Measurements from ENCODE around the gene HNRNPLL. TPM values are rescaled to one million over a fixed set of nuclear protein-coding genes. Genes with fewer than 3 reads are reported as not detected.

Gene HNRNPLL
- total and polyA plus RNA-seq, 2 of the 8 experiments (the other 6 are each of a cell fraction or from before 2014, with no cell fraction given): 18.6 to 69.3 TPM

- H2AK5ac ChIP-seq (ENCODE audit: low read depth, low read length): no peak overlapping the region
- no peak overlapping the region for H2BK15ac ChIP-seq (ENCODE audit: low read length)
- no peak overlapping the region for H2BK120ac ChIP-seq (replicated peaks; ENCODE audit: low read depth, low read length)
- H3K27me3 ChIP-seq (replicated peaks in 1 of 4; ENCODE audit: control insufficient read depth in 3 of 4, extremely low read depth in 1 of 4, insufficient read depth in 3 of 4, low read length in 3 of 4): no peaks in the 10 kb centered on the region
- H3K27ac ChIP-seq (ENCODE audit: low read depth, low read length): no peak overlapping the region
- no peak overlapping the region for H2BK12ac ChIP-seq (ENCODE audit: low read depth, low read length)
- no peaks in the 10 kb centered on the region for H3K9me3 ChIP-seq (ENCODE audit: insufficient read depth in 2 of 2, low read depth in 1 of 2, low read length in 1 of 2)
- no peaks in the 10 kb centered on the region for H3K79me2 ChIP-seq (ENCODE audit: control insufficient read depth in 1 of 2, insufficient read depth in 2 of 2, low read length in 2 of 2)
- no peak overlapping the region for H3K14ac ChIP-seq (ENCODE audit: insufficient read length)
- no peak overlapping the region for H3K4me2 ChIP-seq (ENCODE audit: insufficient read depth in 1 of 2, low read depth in 2 of 2, low read length in 2 of 2)
- TF ChIP-seq TAF1 (IDR thresholded peaks at IDR 0.05; ENCODE audit: low read depth, low read length): no peak
- TF ChIP-seq SP2 (IDR thresholded peaks at IDR 0.05; ENCODE audit: low read length): no peak
- TF ChIP-seq RXRA (IDR thresholded peaks at IDR 0.05; ENCODE audit: insufficient read depth, low read depth, low read length): no peak
- TF ChIP-seq CEBPB (IDR thresholded peaks at IDR 0.05; ENCODE audit: low read depth, low read length): no peak
- TF ChIP-seq SIN3A (conservative IDR thresholded peaks at IDR 0.05 in 1 of 2, IDR thresholded peaks at IDR 0.05 in 1 of 2; ENCODE audit: low read depth in 1 of 2, low read length in 2 of 2): no peak
- no peak overlapping the region for H4K5ac ChIP-seq (ENCODE audit: insufficient read length, low read depth, low read length)
- H4K91ac ChIP-seq (replicated peaks; ENCODE audit: insufficient read length, low read length): no peak overlapping the region
- no peaks in the 10 kb centered on the region for H3K36me3 ChIP-seq (ENCODE audit: control insufficient read depth in 2 of 4, insufficient read depth in 4 of 4, low read length in 3 of 4)
- no peaks in the 10 kb centered on the region for H3K4me1 ChIP-seq (replicated peaks in 1 of 4; ENCODE audit: control insufficient read depth in 3 of 4, insufficient read depth in 4 of 4, low read length in 3 of 4)
- H3K4ac ChIP-seq (replicated peaks; ENCODE audit: insufficient read length, low read depth, low read length): no peak overlapping the region
- H3K4me3 ChIP-seq (ENCODE audit: extremely low read depth in 1 of 4, insufficient read depth in 2 of 4, low read depth in 3 of 4, low read length in 4 of 4): no peak overlapping the region
- no peak overlapping the region for H2BK20ac ChIP-seq (ENCODE audit: low read length)
- H3K9ac ChIP-seq (replicated peaks in 1 of 4; ENCODE audit: extremely low read depth in 1 of 4, low read depth in 3 of 4, low read length in 3 of 4): no peak overlapping the region
- no peaks in the 10 kb centered on the region for H4K20me1 ChIP-seq (replicated peaks in 1 of 2; ENCODE audit: control insufficient read depth in 1 of 2, insufficient read depth in 2 of 2, low read length in 2 of 2)
- no peak overlapping the region for H3K18ac ChIP-seq (ENCODE audit: extremely low read depth, low read length)
- no peak overlapping the region for H4K8ac ChIP-seq (ENCODE audit: extremely low read depth, insufficient read depth, low read length)
- H2BK5ac ChIP-seq (ENCODE audit: low read depth, low read length): no peak overlapping the region
- FAIRE-seq (no peak), DNase-seq (ENCODE audit: low read depth in 1 of 2, low spot score in 2 of 2) (no peak)
- H3K56ac ChIP-seq (replicated peaks; ENCODE audit: insufficient read length, low read depth, low read length): no peak overlapping the region
- ChIA-PET POLR2A (ENCODE audit: partially characterized antibody) (no interaction called here), CTCF (ENCODE audit: partially characterized antibody) (no interaction called here)
- H2AFZ ChIP-seq (ENCODE audit: low read length): no peak overlapping the region
- WGBS, 2 experiments (ENCODE audit: extremely low coverage in 1 of 2, insufficient coverage in 1 of 2, insufficient read length in 1 of 2, insufficient replicate concordance in 2 of 2, low coverage in 1 of 2, low lambda C conversion rate in 2 of 2, missing lambda C conversion rate in 1 of 2): 84% methylated on average over 4 of the region's 4 CpGs; no CpG with 5 or more reads in 1 of the 2 experiments
- H3K23me2 ChIP-seq (ENCODE audit: low read depth, low read length): no peaks in the 10 kb centered on the region
- no peak overlapping the region for H3K23ac ChIP-seq (ENCODE audit: insufficient read length)
- no peaks in the 10 kb centered on the region for H3K79me1 ChIP-seq (ENCODE audit: low read depth, low read length)
Observed at GRCh38 chr2:38636069-38636468, 33.3 kb upstream of the HNRNPLL start.

Measured in H1 (cell line).